Measurements from ENCODE around the gene LCTL.

Gene LCTL

GRCh38 chr15:66565741-66566144 lies at the start of gene LCTL:
LCTL (minus strand) TSS chr15:66565998; CDS start chr15:66565365, 633 bp downstream.
- no peak for DNase-seq (ENCODE audit: low read depth, low spot score)

DNA sequence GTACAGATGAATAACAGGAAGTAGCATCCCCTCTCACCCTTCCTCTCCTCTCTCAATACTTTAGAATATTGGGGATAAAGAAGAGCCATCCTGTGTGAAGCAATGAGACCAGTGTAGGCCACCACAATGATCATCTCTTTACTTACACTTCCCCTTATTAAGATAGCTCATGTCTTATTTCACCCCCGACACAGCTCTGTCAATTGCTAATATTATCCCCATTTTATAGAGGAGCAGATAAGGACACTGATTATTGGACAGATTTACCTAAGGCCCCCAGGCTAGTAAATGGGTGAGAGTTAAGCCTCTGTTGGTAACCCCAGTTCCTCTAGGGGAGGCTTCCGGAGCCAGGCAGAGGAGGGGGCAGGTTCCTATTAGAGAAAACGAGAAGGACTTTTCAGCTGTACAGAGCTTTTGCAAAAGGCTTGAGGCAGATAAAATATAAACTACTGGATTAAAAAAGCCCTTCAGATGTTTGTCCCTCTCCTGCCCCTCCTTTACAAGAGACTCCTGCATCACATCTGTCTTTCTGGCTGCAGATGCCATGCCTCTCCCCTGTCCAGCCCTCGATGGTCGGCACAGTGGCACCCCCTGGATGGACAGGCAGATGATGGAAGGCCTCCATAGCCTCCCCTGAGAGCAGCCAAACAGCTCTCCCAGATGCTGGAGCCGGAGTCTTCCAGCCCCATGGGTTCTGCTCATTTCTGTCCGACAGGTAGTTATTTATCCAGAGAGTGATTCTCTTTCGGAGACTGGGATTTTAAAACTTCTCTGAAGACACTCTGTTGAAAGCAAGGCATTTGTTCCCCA lies 49.4 kb upstream of the LCTL start:
- DNase-seq (ENCODE audit: low read depth, low spot score): no peak

DNA sequence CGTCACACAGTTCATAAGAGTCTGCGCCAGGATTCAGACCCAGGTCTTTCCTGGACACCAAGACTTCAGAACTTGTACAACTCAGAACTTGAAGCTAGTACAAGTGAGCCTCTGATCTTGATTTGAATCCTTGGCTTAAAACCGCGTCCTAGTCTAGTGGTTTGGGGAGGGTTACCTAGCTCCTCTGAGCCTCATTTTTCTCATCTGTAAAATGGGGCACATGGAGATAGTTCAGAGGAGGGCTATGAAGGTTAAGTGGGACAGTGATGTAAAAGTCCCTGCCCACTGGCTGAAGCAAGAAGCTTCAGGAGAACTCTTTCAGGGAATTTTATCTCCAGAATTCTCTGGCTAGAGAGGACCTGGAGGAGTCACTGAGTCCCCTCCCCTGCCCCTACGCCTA lies 48.7 kb upstream of the LCTL start:
- no peak for DNase-seq (ENCODE audit: low read depth, low spot score)

DNA sequence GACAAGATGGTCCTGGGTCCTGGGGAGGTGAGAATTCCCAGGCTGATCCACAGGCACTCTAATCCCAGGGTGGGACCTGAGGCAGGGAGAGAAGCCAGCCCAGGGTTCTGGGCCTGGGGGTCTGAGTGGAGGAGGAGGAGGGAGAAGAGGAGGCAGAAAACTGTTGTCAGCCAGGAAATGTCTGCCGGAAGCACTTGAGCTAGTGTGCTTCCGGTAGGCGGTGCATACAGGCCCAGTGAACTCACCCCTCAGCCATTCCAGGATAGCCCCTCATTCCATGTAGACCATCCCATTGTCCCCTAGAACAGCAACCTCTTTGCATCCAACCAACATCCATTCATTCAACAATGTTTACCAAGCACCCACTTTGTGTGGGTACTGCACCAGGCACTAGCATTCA lies 47.9 kb upstream of the LCTL start:
- DNase-seq (ENCODE audit: low read depth, low spot score): no peak

- DNase-seq (ENCODE audit: low read depth, low spot score): no peak
These were observed 45.7 kb upstream of the LCTL start for GRCh38 chr15:66611257-66612053.

- no peak for DNase-seq (ENCODE audit: low read depth, low spot score)
These were observed 44.1 kb upstream of the LCTL start for GRCh38 chr15:66609876-66610275.

- no peak for DNase-seq (ENCODE audit: low read depth, low spot score)
These were observed 43.1 kb upstream of the LCTL start for GRCh38 chr15:66608881-66609280.

DNA sequence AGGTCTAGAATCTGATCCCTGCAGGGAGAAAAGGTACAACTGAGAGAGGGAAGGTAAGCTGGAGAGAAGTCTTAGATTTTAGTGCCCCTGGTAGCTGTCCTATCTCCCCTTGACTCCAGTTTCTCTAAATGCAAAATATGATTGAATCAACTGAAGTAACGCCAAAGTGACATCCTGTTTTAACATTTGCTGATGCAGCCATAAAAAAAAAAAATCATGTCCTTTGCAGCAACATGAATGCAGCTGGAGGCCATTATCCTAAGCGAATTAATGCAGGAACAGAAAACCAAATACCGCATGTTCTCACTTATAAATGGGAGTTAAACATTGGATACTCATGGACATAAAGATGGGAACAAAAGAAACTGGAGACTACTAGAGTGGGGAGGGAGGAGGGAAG lies 42.4 kb upstream of the LCTL start:
- DNase-seq (ENCODE audit: low read depth, low spot score): no peak

DNA sequence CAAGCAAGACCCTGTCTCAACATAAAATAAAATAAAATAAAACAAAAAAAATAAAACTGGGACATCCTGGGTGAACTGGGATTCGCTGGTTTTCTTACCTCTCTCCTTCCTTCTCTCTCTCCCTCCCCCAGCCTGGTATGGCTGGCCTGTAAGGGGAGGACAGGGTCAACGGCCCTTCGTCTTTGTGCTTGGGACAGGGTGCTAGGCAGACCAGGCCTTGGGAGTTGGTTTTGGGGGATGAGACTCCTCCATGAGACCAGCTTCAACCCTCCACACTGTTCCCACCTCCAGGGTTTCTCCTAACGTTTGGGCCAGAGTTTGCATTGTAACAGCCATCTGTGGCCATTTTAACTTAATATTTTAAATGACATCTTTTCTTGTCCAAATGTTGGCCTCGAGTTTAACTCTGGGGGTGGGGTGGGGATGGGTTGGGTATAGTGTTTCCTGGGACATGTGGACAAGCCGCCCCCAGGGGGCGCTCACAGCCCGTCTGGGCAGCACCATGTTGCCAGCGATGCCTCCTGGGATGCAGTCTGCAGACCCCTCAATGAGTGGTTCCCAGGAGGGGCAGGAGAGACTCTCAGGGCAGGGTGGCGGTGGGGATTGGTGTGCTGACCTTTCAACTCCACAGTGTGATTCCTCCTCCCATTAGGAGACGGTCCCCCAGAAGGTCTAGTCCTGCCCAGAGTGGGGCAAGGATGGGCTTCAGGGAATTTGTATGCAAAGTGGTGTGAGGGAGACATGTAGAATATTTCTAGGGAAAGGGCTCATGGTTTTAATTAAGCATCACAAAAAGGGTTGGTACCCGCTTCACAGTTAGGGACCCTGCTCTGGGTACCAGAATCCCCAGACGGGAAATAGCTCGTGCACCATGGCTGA lies 37.7 kb upstream of the LCTL start:
- no peak for DNase-seq (ENCODE audit: low read depth, low spot score)

DNA sequence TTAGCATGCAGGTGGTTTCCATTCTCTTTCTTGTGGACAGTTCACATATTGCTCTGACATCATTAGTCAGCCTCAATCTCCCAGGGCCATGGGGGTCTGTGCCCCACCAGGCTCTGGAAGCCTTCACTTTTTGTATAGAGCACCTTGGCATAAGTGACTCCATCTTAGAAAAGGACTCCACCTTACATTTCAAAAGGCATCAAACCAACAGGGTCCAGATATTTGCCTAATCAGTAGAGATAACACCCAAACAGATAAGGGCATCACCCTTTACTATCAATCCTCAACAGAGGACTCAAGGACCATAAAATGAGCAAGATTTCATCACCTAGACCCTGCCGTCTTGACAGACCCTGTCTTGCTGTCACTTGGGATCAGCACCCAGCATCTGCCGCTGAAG lies 35.7 kb upstream of the LCTL start:
- no peak for DNase-seq (ENCODE audit: low read depth, low spot score)

DNA sequence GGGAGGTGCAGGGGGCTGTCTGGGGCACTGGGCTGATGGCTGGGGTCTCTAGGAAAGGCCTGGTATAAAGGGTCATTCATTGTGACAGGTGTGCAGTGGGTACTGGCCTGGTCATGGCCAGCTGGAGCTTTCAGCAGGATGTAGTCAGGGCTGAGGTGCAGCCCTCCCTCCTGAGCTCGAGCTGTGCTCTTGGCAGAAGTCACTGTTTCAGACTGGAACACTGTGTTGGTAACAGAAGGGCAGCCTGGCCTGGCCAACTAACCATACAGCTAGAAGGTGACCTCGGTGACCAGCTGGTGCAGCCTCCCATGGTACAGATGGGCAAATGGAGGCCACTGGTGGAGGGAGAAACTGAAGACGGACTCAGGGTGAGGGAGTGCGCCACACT lies 34.4 kb upstream of the LCTL start:
- no peak for DNase-seq (ENCODE audit: low read depth, low spot score)

- DNase-seq (ENCODE audit: low read depth, low spot score): no peak
These were observed 33.9 kb upstream of the LCTL start for GRCh38 chr15:66599536-66600239.

DNA sequence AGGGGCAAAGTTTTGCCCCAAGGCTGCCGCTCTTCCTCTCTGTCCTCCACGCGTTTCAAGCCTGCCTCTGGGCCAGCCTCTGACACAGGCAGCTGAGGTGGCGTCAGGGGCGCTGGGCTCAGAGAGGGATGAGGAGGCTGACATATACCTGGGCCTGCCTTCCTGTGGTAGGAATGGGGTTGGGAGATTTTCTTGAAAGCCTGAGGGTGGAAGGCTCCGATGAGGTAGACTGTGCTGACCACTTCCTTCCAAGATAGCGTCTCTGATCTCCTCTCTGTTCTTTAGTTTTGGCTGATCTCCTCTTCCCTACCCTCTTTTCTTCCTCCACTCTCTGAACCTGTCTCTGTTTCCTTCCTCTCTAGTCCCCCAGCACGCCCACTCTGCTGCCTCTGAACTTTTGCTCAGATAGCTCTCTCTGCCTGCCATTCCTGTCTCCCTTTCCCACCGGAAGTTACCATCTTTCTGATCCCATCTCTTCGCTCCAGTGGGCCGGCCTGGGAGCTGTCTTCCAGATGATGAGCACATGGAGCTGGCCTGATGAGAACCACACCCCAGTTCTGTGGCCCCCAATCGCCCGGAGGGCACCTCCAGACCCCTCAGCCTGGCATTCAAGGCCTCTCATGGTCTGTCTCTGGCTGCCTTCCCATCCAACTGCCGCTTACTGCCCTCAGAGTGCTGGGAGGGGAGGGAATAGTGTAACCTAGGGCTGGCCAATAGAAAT lies 32.5 kb upstream of the LCTL start:
- DNase-seq (ENCODE audit: low read depth, low spot score): no peak

GRCh38 chr15:66595931-66596545 lies 30.2 kb upstream of the LCTL start:
- no peak for DNase-seq (ENCODE audit: low read depth, low spot score)

GRCh38 chr15:66595332-66595731 lies 29.5 kb upstream of the LCTL start:
- DNase-seq (ENCODE audit: low read depth, low spot score): no peak

- DNase-seq (ENCODE audit: low read depth, low spot score): no peak
These were observed 29.0 kb upstream of the LCTL start for GRCh38 chr15:66594836-66595235.

DNA sequence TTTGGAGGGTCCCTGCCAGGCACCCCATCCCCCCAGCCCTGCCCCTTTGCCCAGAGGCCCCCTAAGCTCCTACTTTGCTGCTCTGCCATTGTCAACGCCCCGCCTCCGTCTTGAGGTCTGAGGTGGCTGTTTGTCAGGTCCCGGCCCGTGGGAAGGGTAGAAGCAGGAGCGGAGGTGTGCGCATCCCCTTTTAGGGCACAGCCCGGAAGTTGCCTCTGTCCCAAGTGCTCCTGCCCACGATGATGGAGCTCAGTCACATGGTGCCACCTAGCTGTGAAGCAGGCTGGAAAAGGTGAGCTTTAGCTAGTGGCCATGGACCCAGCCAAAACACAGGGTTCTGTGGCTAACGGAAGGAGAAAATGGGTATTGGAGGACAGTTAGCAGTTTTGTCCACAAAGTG lies 28.5 kb upstream of the LCTL start:
- DNase-seq (ENCODE audit: low read depth, low spot score): no peak

- no peak for DNase-seq (ENCODE audit: low read depth, low spot score)
These were observed 27.5 kb upstream of the LCTL start for GRCh38 chr15:66593219-66593780.

GRCh38 chr15:66592505-66593218 lies 26.9 kb upstream of the LCTL start:
- no peak for DNase-seq (ENCODE audit: low read depth, low spot score)
